K562 (cell line): ENCODE data around the gene CITED1.

Experiments used
- ZNF24 ChIP-seq: fragments of 450-650 bp; IDR thresholded peaks from 2 replicates; pipeline ENCODE4 v1.6.1; 2016
- TF ChIP-seq, protein P1 (sequence below), 3 experiments: IDR thresholded peaks in 2 of 3; conservative IDR thresholded peaks in 1 of 3; 2 replicates each; pipeline ENCODE4 v1.5.1; 2011 to 2012; ENCODE audit warnings: low read length in 3 of 3, mild to moderate bottlenecking in 3 of 3, control low read depth in 2 of 3, improper control_type of control experiment in 1 of 3, inconsistent platforms in 1 of 3, low read depth in 1 of 3, mixed read lengths in 1 of 3, moderate library complexity in 1 of 3; ENCODE audit not compliant: insufficient read depth in 2 of 3

- no peak for TF ChIP-seq ZNF24
- TF ChIP-seq, protein P1, sequence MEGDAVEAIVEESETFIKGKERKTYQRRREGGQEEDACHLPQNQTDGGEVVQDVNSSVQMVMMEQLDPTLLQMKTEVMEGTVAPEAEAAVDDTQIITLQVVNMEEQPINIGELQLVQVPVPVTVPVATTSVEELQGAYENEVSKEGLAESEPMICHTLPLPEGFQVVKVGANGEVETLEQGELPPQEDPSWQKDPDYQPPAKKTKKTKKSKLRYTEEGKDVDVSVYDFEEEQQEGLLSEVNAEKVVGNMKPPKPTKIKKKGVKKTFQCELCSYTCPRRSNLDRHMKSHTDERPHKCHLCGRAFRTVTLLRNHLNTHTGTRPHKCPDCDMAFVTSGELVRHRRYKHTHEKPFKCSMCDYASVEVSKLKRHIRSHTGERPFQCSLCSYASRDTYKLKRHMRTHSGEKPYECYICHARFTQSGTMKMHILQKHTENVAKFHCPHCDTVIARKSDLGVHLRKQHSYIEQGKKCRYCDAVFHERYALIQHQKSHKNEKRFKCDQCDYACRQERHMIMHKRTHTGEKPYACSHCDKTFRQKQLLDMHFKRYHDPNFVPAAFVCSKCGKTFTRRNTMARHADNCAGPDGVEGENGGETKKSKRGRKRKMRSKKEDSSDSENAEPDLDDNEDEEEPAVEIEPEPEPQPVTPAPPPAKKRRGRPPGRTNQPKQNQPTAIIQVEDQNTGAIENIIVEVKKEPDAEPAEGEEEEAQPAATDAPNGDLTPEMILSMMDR (IDR thresholded peaks at IDR 0.05 in 2 of 3, conservative IDR thresholded peaks at IDR 0.05 in 1 of 3; ENCODE audit: insufficient read depth in 2 of 3, low read depth in 1 of 3, low read length in 3 of 3), result no peak
Observed at GRCh38 chrX:72295745-72296144, 10.0 kb downstream of the CITED1 start.
